Measurements from ENCODE around the gene ANGEL2.

Gene ANGEL2, protein sequence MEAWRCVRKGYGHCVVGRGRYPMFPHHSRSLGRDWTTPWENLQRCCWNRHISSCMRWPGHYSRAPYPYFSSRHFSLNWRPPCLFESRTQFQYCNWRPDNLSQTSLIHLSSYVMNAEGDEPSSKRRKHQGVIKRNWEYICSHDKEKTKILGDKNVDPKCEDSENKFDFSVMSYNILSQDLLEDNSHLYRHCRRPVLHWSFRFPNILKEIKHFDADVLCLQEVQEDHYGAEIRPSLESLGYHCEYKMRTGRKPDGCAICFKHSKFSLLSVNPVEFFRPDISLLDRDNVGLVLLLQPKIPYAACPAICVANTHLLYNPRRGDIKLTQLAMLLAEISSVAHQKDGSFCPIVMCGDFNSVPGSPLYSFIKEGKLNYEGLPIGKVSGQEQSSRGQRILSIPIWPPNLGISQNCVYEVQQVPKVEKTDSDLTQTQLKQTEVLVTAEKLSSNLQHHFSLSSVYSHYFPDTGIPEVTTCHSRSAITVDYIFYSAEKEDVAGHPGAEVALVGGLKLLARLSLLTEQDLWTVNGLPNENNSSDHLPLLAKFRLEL

GRCh38 chr1:213015099-213016050 is at the start of gene ANGEL2:
ANGEL2 (minus strand) TSS chr1:213015867; CDS start chr1:213015671, 196 bp downstream.
- peak within 1 kb of the TSS; percentile 85 for H3K9ac ChIP-seq (ENCODE audit: low read length)
- no peaks in the 10 kb centered on the region for H3K27me3 ChIP-seq (ENCODE audit: control insufficient read depth, insufficient read depth, low read length)
- H3K4me1 ChIP-seq (ENCODE audit: control insufficient read depth, insufficient read depth, low read length): no peaks in the 10 kb centered on the region
- H3K9me3 ChIP-seq (ENCODE audit: control insufficient read depth, low read length): no peaks in the 10 kb centered on the region
- H3K4me3 ChIP-seq (ENCODE audit: low read length): peak within 1 kb of the TSS; percentile 59
- no peaks in the 10 kb centered on the region for H3K36me3 ChIP-seq (ENCODE audit: control insufficient read depth, insufficient read depth, low read length)

- no peaks in the 10 kb centered on the region for H3K9me3 ChIP-seq (ENCODE audit: control insufficient read depth, low read length)
- no peak overlapping the region for H3K9ac ChIP-seq (ENCODE audit: low read length)
- no peaks in the 10 kb centered on the region for H3K27me3 ChIP-seq (ENCODE audit: control insufficient read depth, insufficient read depth, low read length)
- no peaks in the 10 kb centered on the region for H3K4me1 ChIP-seq (ENCODE audit: control insufficient read depth, insufficient read depth, low read length)
- H3K36me3 ChIP-seq (ENCODE audit: control insufficient read depth, insufficient read depth, low read length): no peaks in the 10 kb centered on the region
- no peak overlapping the region for H3K4me3 ChIP-seq (ENCODE audit: low read length)
Measured at GRCh38 chr1:213061263-213061662, 45.6 kb upstream of the ANGEL2 start.

- no peaks in the 10 kb centered on the region for H3K9me3 ChIP-seq (ENCODE audit: control insufficient read depth, low read length)
- no peaks in the 10 kb centered on the region for H3K27me3 ChIP-seq (ENCODE audit: control insufficient read depth, insufficient read depth, low read length)
- H3K36me3 ChIP-seq (ENCODE audit: control insufficient read depth, insufficient read depth, low read length): no peaks in the 10 kb centered on the region
- no peak overlapping the region for H3K4me3 ChIP-seq (ENCODE audit: low read length)
- H3K4me1 ChIP-seq (ENCODE audit: control insufficient read depth, insufficient read depth, low read length): no peaks in the 10 kb centered on the region
- H3K9ac ChIP-seq (ENCODE audit: low read length): no peak overlapping the region
Measured at GRCh38 chr1:213060836-213061235, 45.2 kb upstream of the ANGEL2 start.

- no peaks in the 10 kb centered on the region for H3K36me3 ChIP-seq (ENCODE audit: control insufficient read depth, insufficient read depth, low read length)
- H3K9me3 ChIP-seq (ENCODE audit: control insufficient read depth, low read length): no peaks in the 10 kb centered on the region
- no peaks in the 10 kb centered on the region for H3K27me3 ChIP-seq (ENCODE audit: control insufficient read depth, insufficient read depth, low read length)
- peaks cover 6% of the 10 kb centered on the region for H3K4me1 ChIP-seq (ENCODE audit: control insufficient read depth, insufficient read depth, low read length)
- no peak overlapping the region for H3K9ac ChIP-seq (ENCODE audit: low read length)
- no peak overlapping the region for H3K4me3 ChIP-seq (ENCODE audit: low read length)
Measured at GRCh38 chr1:213057264-213058059, 41.8 kb upstream of the ANGEL2 start.

- H3K9me3 ChIP-seq (ENCODE audit: control insufficient read depth, low read length): no peaks in the 10 kb centered on the region
- H3K4me1 ChIP-seq (ENCODE audit: control insufficient read depth, insufficient read depth, low read length): peaks cover 7% of the 10 kb centered on the region
- H3K9ac ChIP-seq (ENCODE audit: low read length): no peak overlapping the region
- H3K36me3 ChIP-seq (ENCODE audit: control insufficient read depth, insufficient read depth, low read length): no peaks in the 10 kb centered on the region
- H3K27me3 ChIP-seq (ENCODE audit: control insufficient read depth, insufficient read depth, low read length): no peaks in the 10 kb centered on the region
- no peak overlapping the region for H3K4me3 ChIP-seq (ENCODE audit: low read length)
Measured at GRCh38 chr1:213055767-213056166, 40.1 kb upstream of the ANGEL2 start.

DNA sequence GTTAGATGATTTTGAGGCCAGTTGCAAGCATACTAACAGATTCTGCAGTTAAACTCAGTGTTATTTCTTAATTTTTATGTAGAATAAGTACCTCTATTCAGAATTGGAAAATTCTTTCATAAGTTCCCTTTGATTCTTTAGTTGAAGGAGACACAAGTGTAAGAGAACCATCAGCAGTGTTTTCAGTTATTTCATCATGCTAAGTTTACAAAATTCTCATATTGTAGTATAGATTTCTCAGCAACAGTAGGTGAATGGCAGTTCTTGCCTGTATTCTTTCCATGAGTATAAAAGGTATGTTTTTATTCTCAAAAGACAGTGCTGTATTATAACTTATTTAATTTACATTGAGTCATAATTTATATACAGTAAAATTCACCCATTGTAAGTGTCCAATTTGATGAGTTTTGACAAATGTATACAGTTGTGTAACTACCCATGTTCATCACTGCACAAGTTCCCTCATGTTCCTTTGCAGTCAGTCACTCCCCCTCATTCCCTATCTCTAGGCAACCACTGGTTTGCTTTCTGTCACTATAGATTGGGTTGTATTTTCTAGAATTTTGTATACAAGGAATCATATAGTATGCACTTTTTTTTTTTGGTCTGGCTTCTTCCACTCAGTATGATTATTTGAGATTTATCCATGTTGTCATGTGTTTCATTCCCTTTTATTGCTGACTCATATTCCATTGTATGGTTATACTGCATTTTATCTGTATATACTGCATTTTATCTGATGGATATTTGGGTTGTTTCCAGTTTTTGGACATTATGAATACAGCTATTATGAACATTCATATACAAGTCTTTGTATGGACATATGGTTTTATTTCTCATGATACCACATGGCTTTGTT is 39.3 kb upstream of the ANGEL2 start:
- no peaks in the 10 kb centered on the region for H3K27me3 ChIP-seq (ENCODE audit: control insufficient read depth, insufficient read depth, low read length)

GRCh38 chr1:213054142-213054541 is 38.5 kb upstream of the ANGEL2 start:
- Histone ChIP-seq H3K9me3 (ENCODE audit: control insufficient read depth, low read length) (no peaks in the 10 kb centered on the region), H3K9ac (ENCODE audit: low read length) (no peak overlapping the region), H3K4me1 (ENCODE audit: control insufficient read depth, insufficient read depth, low read length) (peaks cover 11% of the 10 kb centered on the region), H3K36me3 (ENCODE audit: control insufficient read depth, insufficient read depth, low read length) (no peaks in the 10 kb centered on the region), H3K4me3 (ENCODE audit: low read length) (no peak overlapping the region), H3K27me3 (ENCODE audit: control insufficient read depth, insufficient read depth, low read length) (no peaks in the 10 kb centered on the region)

More for the DNA sequence above, 39.3 kb upstream of the ANGEL2 start:
- Histone ChIP-seq H3K36me3 (ENCODE audit: control insufficient read depth, insufficient read depth, low read length) (no peaks in the 10 kb centered on the region), H3K4me1 (ENCODE audit: control insufficient read depth, insufficient read depth, low read length) (peaks cover 11% of the 10 kb centered on the region), H3K9me3 (ENCODE audit: control insufficient read depth, low read length) (no peaks in the 10 kb centered on the region), H3K4me3 (ENCODE audit: low read length) (no peak overlapping the region), H3K9ac (ENCODE audit: low read length) (no peak overlapping the region)

DNA sequence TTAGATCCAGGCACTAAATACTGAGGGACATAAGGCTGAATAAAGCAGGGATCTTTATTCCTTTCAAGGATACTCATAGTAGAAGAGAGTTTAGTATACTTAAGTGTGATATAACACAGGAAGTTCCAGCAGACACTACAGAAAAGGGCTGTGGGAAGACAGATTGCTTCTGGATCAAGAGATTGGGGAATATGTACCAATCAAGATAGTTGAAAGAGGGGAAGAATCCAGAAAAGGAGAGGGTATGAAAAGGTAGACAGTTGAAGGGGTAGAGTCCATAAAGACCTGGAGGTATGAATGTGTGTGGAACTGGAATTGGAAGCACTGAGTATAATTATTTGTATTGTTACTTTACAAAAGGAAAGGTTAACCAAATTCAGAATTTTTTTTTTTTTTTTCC is 37.8 kb upstream of the ANGEL2 start:
- Histone ChIP-seq H3K4me1 (ENCODE audit: control insufficient read depth, insufficient read depth, low read length) (peaks cover 11% of the 10 kb centered on the region), H3K9ac (ENCODE audit: low read length) (no peak overlapping the region), H3K4me3 (ENCODE audit: low read length) (no peak overlapping the region), H3K9me3 (ENCODE audit: control insufficient read depth, low read length) (no peaks in the 10 kb centered on the region), H3K36me3 (ENCODE audit: control insufficient read depth, insufficient read depth, low read length) (no peaks in the 10 kb centered on the region), H3K27me3 (ENCODE audit: control insufficient read depth, insufficient read depth, low read length) (no peaks in the 10 kb centered on the region)

DNA sequence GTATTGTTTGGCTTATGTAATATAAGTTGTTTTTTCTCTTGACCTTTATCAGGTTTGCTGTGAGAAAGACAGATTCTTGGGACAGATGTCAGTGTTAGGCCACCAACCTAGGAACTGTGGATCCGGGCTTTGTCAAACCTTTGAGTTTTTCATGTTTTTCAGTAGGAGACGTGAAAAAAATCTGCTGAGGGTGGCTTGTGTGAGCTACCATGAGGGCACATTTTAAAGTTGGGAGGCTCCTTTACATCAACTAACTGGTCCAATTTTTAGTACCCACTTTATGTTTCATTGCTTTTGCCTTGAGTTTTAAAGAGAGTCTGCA is 36.2 kb upstream of the ANGEL2 start:
- Histone ChIP-seq H3K4me3 (ENCODE audit: low read length) (peak overlapping the region; percentile 99), H3K4me1 (ENCODE audit: control insufficient read depth, insufficient read depth, low read length) (peaks cover 11% of the 10 kb centered on the region), H3K9ac (ENCODE audit: low read length) (peak overlapping the region; percentile 74), H3K36me3 (ENCODE audit: control insufficient read depth, insufficient read depth, low read length) (no peaks in the 10 kb centered on the region), H3K27me3 (ENCODE audit: control insufficient read depth, insufficient read depth, low read length) (no peaks in the 10 kb centered on the region), H3K9me3 (ENCODE audit: control insufficient read depth, low read length) (no peaks in the 10 kb centered on the region)

DNA sequence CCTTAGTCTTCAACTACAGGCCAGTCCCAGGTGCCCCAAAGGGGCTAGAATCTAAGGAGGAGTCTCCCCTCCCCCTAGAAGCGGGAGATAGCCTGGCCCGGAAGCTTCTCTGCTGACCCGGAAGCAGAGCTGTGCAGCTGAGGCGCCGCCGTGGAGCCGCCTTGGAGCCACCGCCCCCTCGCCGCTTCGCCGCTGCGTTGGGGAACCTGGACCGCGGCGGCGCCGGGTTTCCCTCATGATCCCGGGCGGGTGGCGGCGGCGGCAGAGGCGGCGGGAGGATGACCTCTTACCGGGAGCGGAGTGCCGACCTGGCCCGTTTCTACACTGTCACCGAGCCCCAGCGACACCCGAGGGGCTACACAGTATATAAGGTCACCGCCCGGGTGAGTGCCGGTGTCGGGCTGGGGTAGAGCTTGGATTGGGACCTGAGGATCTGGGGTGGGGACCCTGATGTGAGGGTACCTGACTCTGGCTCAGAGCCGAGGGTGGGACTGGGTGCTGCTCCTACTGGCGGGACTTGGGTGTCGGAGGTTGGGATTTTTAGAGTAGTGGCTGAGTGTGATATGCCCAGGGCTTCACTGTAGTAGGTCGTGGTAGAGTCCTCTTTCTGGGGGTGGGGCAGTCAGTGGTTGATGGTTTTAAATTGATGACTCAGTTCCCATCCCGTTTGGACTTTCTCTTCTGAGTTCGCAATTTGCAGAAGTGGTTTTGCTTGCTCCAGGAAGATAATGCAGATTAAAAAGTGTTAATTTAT is 35.6 kb upstream of the ANGEL2 start, which contains the start of gene RPS6KC1:
Gene RPS6KC1, plus strand, starts transcription at position 115 of the 754 bp plus-strand sequence. Its CDS starts 164 bp downstream, at position 279.
- no peaks in the 10 kb centered on the region for H3K36me3 ChIP-seq (ENCODE audit: control insufficient read depth, insufficient read depth, low read length)
- no peaks in the 10 kb centered on the region for H3K27me3 ChIP-seq (ENCODE audit: control insufficient read depth, insufficient read depth, low read length)
- peak within 1 kb of the TSS; percentile 74 for H3K9ac ChIP-seq (ENCODE audit: low read length)
- peaks cover 11% of the 10 kb centered on the region for H3K4me1 ChIP-seq (ENCODE audit: control insufficient read depth, insufficient read depth, low read length)
- peak within 1 kb of the TSS; percentile 99 for H3K4me3 ChIP-seq (ENCODE audit: low read length)
- H3K9me3 ChIP-seq (ENCODE audit: control insufficient read depth, low read length): no peaks in the 10 kb centered on the region

Measured in mucosa of stomach (tissue), 1 donor.